GM12878 (cell line): ENCODE data around the gene WDR59. TPM values are rescaled to one million over a fixed set of nuclear protein-coding genes. Genes with fewer than 3 reads are reported as not detected.
A peak's percentile ranks its signal among the peaks of the same experiment; 100 is the strongest.

Source experiments
- ATAC-seq: fragments of 200-7000 bp; cut with Tn5 transposase; 3 replicates; pipeline ENCODE4 v1.9.1; 2020; ENCODE audit warnings: mild to moderate bottlenecking, moderate library complexity
- BruUV-seq: library from RNA; stranded (reverse); fragments of 400-500 nt; replicated peaks from 2 replicates; lab custom pipeline; 2021; lab: Mats Ljungman, UMichigan
- CTCF ChIA-PET: fragments of 300-600 bp; sonication (Branson Sonifier 250); formaldehyde crosslinking; extraction: SDS; loops from one replicate; lab custom pipeline; 2021; ENCODE audit warnings: inconsistent platforms; lab: Yijun Ruan, JAX
- POLR2A ChIA-PET: fragments of 350-600 bp; formaldehyde crosslinking; extraction: SDS; loops from one replicate; lab custom pipeline; 2021; ENCODE audit warnings: inconsistent platforms; lab: Charles Lee
- RAD21 ChIA-PET: fragments of 300-600 bp; sonication (Branson Sonifier 250); formaldehyde crosslinking; loops from one replicate; lab custom pipeline; 2023; ENCODE audit warnings: antibody characterized with exemption; ENCODE audit not compliant: unreplicated experiment; lab: Charles Lee
- SMC1A ChIA-PET: fragments of 300-600 bp; sonication (Branson Sonifier 250); formaldehyde crosslinking; loops from one replicate; lab custom pipeline; 2023; ENCODE audit not compliant: unreplicated experiment, uncharacterized antibody; lab: Charles Lee
- DNase-seq: peaks from one replicate; pipeline ENCODE4 v3.0.0-alpha.2; 2011; ENCODE audit warnings: low read depth, low spot score
- FAIRE-seq: peaks from 3 replicates; lab custom pipeline; 2011; peaks lifted over from hg19 to GRCh38; lab: Jason Lieb, UNC
- H2AFZ ChIP-seq: 2 replicates; pipeline ENCODE4 v1.6.0; 2011; ENCODE audit warnings: low read depth, low read length, control low read depth; ENCODE audit not compliant: control insufficient read depth
- H3K27ac ChIP-seq: 2 replicates; pipeline ENCODE4 v1.5.1; 2011; ENCODE audit warnings: control low read depth; ENCODE audit not compliant: control insufficient read depth, insufficient read depth
- H3K27me3 ChIP-seq, 2 experiments: replicated peaks in 1 of 2; 2 replicates each; pipeline versions ENCODE4 v1.6.0 to v1.6.1; 2011; ENCODE audit warnings: low read length in 1 of 2; ENCODE audit not compliant: control insufficient read depth in 2 of 2, insufficient read depth in 2 of 2
- H3K36me3 ChIP-seq, 2 experiments: 2 replicates each; pipeline ENCODE4 v1.5.1; 2011; ENCODE audit warnings: low read length in 1 of 2; ENCODE audit not compliant: control insufficient read depth in 2 of 2, insufficient read depth in 2 of 2
- H3K4me1 ChIP-seq: 2 replicates; pipeline ENCODE4 v1.6.1; 2011; ENCODE audit warnings: mild to moderate bottlenecking, low read length, moderate library complexity, mixed read lengths; ENCODE audit not compliant: control insufficient read depth, insufficient read depth
- H3K4me2 ChIP-seq: 2 replicates; pipeline ENCODE4 v1.6.0; 2011; ENCODE audit warnings: control low read depth; ENCODE audit not compliant: control insufficient read depth, insufficient read depth
- H3K4me3 ChIP-seq: fragments of 200-600 bp; sonication (generic); 2 replicates; pipeline ENCODE4 v1.5.1; 2016
- H3K79me2 ChIP-seq: 2 replicates; pipeline ENCODE4 v1.6.0; 2011; ENCODE audit warnings: low read length; ENCODE audit not compliant: control insufficient read depth, insufficient read depth
- H3K9ac ChIP-seq: 2 replicates; pipeline ENCODE4 v1.8.0; 2011; ENCODE audit warnings: low read length, control low read depth, mixed read lengths; ENCODE audit not compliant: control insufficient read depth, insufficient read depth
- H3K9me3 ChIP-seq: replicated peaks from 3 replicates; pipeline ENCODE4 v1.5.1; 2011; ENCODE audit warnings: mild to moderate bottlenecking, low read length; ENCODE audit not compliant: control insufficient read depth, insufficient read depth
- H4K20me1 ChIP-seq: 2 replicates; pipeline ENCODE4 v1.6.0; 2011; ENCODE audit not compliant: control insufficient read depth, insufficient read depth
- CBX5 ChIP-seq: sonication (generic); IDR thresholded peaks from 2 replicates; pipeline ENCODE4 v1.6.1; 2016; ENCODE audit warnings: low read depth, moderate library complexity, mild to moderate bottlenecking, inconsistent platforms
- CREM ChIP-seq: IDR thresholded peaks from 2 replicates; pipeline ENCODE4 v1.6.1; 2014; ENCODE audit warnings: antibody characterized with exemption, low read depth
- DPF2 ChIP-seq: fragments of 450-650 bp; IDR thresholded peaks from 2 replicates; pipeline ENCODE4 v1.6.1; 2017; ENCODE audit warnings: mild to moderate bottlenecking
- MLLT1 ChIP-seq: fragments of 450-650 bp; IDR thresholded peaks from 2 replicates; pipeline ENCODE4 v1.6.1; 2016; ENCODE audit warnings: mild to moderate bottlenecking
- NKRF ChIP-seq: fragments of 450-650 bp; conservative IDR thresholded peaks from 2 replicates; pipeline ENCODE4 v1.6.1; 2017; ENCODE audit warnings: mild to moderate bottlenecking, moderate library complexity
- PAX5 ChIP-seq: IDR thresholded peaks from 2 replicates; pipeline ENCODE4 v1.6.1; 2011; ENCODE audit warnings: low read depth, low read length, borderline replicate concordance
- RUNX3 ChIP-seq: IDR thresholded peaks from 2 replicates; pipeline ENCODE4 v1.6.1; 2012; ENCODE audit warnings: low read length, inconsistent platforms
- SKIL ChIP-seq: fragments of 450-650 bp; IDR thresholded peaks from 2 replicates; pipeline ENCODE4 v1.6.1; 2017; ENCODE audit warnings: mild to moderate bottlenecking, low read depth, inconsistent platforms; ENCODE audit not compliant: poor library complexity, severe bottlenecking
- TCF3 ChIP-seq: IDR thresholded peaks from 2 replicates; pipeline ENCODE4 v1.6.1; 2012; ENCODE audit warnings: low read depth, mild to moderate bottlenecking, low read length, borderline replicate concordance; ENCODE audit not compliant: insufficient read depth
- ZZZ3 ChIP-seq: IDR thresholded peaks from 2 replicates; pipeline ENCODE4 v1.6.1; 2011; ENCODE audit warnings: low read depth; ENCODE audit not compliant: control insufficient read depth, insufficient read length
- WGBS: methylation state at CpG from one replicate; pipeline ENCODE4 v1.1.6; 2016; ENCODE audit warnings: low lambda C conversion rate; ENCODE audit not compliant: insufficient replicate concordance, insufficient coverage; ENCODE audit errors: missing lambda C conversion rate; 5-methylcytosine and 5-hydroxymethylcytosine counted together
- in situ Hi-C: fragments of 300-500 bp; cut with MboI; formaldehyde crosslinking; loops from 9 replicates; pipeline ENCODE4 v1.14.3; 2018; ENCODE audit warnings: mixed read lengths
- intact Hi-C: fragments of 100-400 bp; cut with micrococcal nuclease; formaldehyde crosslinking; loops from one replicate; pipeline ENCODE4 v1.14.2; 2022; ENCODE audit not compliant: unreplicated experiment
- polyA plus RNA-seq, 11 experiments: library from polyadenylated mRNA; depleted of rRNA in 4 of 11; unstranded in 6 of 11; stranded (reverse) in 5 of 11; fragments of >200 nt; fragmentation: Nextera tagmentation in 4 of 11; fragmentation: Illumina TruSeq in 1 of 11; extraction: Ambion mirVana in 4 of 11; extraction: Trizol in 1 of 11; gene quantifications; 1 replicate in 1 of 11; 2 replicates in 10 of 11; pipeline versions ENCODE4 v1.2.1 to v1.2.3, GENCODE V29; 2011 to 2016; ENCODE audit warnings: inconsistent platforms in 2 of 11, missing spikeins in 2 of 11, low read depth in 1 of 11
- total RNA-seq, 4 experiments: library from RNA; depleted of rRNA in 3 of 4; stranded (reverse); fragments of >200 nt in 3 of 4; fragmentation: Illumina TruSeq in 1 of 4; extraction: Trizol in 1 of 4; gene quantifications; 2 replicates each; pipeline versions ENCODE4 v1.2.1 to v1.2.3, GENCODE V29; 2013 to 2021

The WDR59 gene
- total and polyA plus RNA-seq, 10 of the 15 experiments (the other 5 are each of a cell fraction or from before 2014, with no cell fraction given) = 9.7 to 78.4 (median 24.5) TPM

- Histone ChIP-seq H3K4me3 (peak overlapping the region; percentile 40; the same call in 1 of the 2 replicates), H3K9ac (no peak overlapping the region), H3K36me3 (no peaks in the 10 kb centered on the region), H2AFZ (peak overlapping the region; percentile 53), H3K9me3 (peaks cover 9% of the 10 kb centered on the region; the same call in 2 of the 3 replicates), H3K27me3 (no peaks in the 10 kb centered on the region), H3K4me1 (peaks cover 11% of the 10 kb centered on the region), H3K27ac (peak overlapping the region; percentile 32; the same call in 1 of the 2 replicates), H3K79me2 (peaks cover 3% of the 10 kb centered on the region), H3K4me2 (peak overlapping the region; percentile 21; the same call in 1 of the 2 replicates), H4K20me1 (no peaks in the 10 kb centered on the region)
- in situ Hi-C loops = no loop called here
- TF ChIP-seq RUNX3 (peak; percentile 78), SKIL (no peak)
- intact Hi-C loops = no loop called here
- SMC1A ChIA-PET = interaction anchor here (1.3 kb wide), 1 partner anchor 86 kb away, joined by 4 read pairs; no protein-coding TSS in a partner anchor
- RAD21 ChIA-PET = no interaction called here
- 3% methylated on average over 4 of the region's 4 CpGs for WGBS
- no TSS peak for BruUV-seq
- CTCF ChIA-PET = interaction anchor here (1.1 kb wide), 1 partner anchor 13 kb away, joined by 3 read pairs; no protein-coding TSS in a partner anchor
- POLR2A ChIA-PET = no interaction called here
- DNase-seq (no peak), FAIRE-seq (no peak), ATAC-seq (peak; percentile 58)
Observed at GRCh38 chr16:75024594-75024993, 39.7 kb upstream of the WDR59 start.

- ATAC-seq (no peak), FAIRE-seq (no peak), DNase-seq (no peak)
- H3K27me3 ChIP-seq = no peaks in the 10 kb centered on the region
- ChIA-PET CTCF (no interaction called here), SMC1A (no interaction called here), RAD21 (no interaction called here), POLR2A (no interaction called here)
- under 1% methylated on average over 3 of the region's 3 CpGs for WGBS
- peak overlapping the region; percentile 21 for H3K4me2 ChIP-seq
- H3K27ac ChIP-seq = peak overlapping the region; percentile 32; the same call in 1 of the 2 replicates
- intact Hi-C loops (no loop called here), in situ Hi-C loops (no loop called here)
- H3K9me3 ChIP-seq = peaks cover 9% of the 10 kb centered on the region; the same call in 2 of the 3 replicates
- H3K4me3 ChIP-seq = peak overlapping the region; percentile 40; the same call in 1 of the 2 replicates
- no peak overlapping the region for H3K9ac ChIP-seq
- BruUV-seq = no TSS peak
- peaks cover 6% of the 10 kb centered on the region for H3K79me2 ChIP-seq
- H3K36me3 ChIP-seq = no peaks in the 10 kb centered on the region
- H3K4me1 ChIP-seq = peaks cover 10% of the 10 kb centered on the region
- peak overlapping the region; percentile 53 for H2AFZ ChIP-seq
- no peaks in the 10 kb centered on the region for H4K20me1 ChIP-seq
- TF ChIP-seq NKRF (no peak), PAX5 (no peak), CBX5 (no peak), TCF3 (no peak), MLLT1 (no peak), DPF2 (no peak), CREM (no peak), ZZZ3 (no peak)
Observed at GRCh38 chr16:75024182-75024581, 39.3 kb upstream of the WDR59 start.
